GM11168 (cell line): ENCODE results near the gene SENP8.

ENCODE experiments used
- in situ Hi-C: fragments of 300-500 bp; cut with MboI; formaldehyde crosslinking; loops from one replicate; pipeline ENCODE4 v1.12.0; 2022; ENCODE audit warnings: low sequenced_read_pairs; ENCODE audit not compliant: unreplicated experiment

Gene SENP8

DNA sequence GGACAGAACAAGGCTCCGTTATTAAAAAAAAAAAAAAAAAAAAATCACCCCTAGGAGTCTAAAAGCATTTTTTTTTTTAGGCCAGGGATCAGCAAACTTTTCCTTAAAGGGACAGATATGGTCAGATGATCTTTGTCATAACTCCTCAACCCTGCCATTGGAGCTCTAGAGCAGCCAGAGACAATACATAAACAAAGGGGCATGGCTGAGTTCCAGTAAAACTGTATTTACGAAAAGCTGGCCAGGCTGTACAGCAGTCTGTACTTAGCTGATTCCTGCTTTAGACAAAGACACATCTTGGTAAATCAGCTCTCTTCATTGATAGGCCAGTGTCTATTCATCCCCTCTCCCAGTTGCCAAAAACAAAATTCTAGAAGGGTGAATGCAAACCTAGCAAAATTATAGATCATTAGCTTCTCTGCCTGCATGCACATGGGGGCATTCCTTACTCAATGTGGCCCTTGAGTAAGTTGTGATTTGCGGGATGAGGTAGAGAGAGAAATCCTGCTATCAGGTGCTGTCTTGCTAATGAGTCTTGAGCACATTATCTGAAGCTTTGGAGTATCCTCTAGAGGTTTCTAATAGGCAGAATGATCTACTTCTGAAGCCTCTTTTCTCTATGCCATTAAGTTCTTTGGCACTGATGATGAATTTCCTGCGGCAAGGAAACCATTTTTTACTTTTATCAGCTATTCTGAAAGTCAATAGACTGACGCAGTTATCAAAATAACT lies 35.2 kb downstream of the SENP8 start:
- in situ Hi-C loops = loop anchor here (25.0 kb wide), 2 partner anchors 391 to 691 kb away; no protein-coding TSS in a partner anchor

DNA sequence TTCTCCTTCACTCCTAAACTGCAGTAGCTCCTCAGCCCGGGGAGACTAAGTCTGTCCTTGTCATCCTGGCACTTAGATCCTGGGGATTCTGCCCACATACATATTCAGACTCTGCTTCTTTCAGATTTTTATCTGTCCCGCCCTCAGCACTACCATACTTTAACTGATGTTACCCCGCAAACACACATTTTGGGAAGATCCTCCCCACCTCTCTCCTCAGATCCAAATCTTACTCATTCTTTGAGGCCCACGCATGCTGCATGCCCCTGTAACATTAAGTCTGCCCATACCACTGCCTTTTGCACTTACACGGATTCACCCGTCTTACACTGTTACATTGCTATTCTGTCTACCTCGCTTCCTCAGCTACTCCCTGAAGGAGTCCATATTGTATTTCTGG lies 36.1 kb downstream of the SENP8 start:
- in situ Hi-C loops = loop anchor here (25.0 kb wide), 2 partner anchors 392 to 692 kb away; no protein-coding TSS in a partner anchor

DNA sequence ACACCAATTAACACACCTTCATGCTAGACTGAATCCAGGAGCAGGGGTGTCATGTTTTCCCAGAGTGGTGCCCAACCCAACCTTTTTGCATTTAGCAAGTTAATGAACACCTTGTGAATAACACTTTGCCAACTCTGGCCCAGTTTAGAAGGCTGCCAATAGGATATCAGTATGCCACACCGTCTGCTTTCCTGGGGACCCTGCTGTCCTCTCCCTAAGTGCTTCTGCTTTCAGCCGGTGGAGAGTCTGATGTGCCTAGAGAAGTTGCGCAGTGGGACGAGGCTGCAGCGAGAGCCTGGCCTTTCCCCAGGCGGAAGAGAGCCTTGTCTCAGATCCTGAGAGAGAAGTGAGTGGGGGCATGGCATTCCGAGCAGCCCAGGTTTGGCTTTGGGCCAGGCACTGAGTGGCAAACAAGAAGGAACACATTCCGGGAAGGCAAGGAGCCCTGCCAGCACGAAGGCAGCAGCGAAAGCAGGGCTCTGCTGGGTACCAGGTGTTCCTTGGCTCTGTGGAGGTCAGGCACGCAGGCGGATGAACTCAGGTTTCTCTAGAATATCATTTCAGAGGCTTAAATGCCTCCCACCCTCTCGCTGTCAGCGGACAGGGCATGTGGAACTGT lies 36.9 kb downstream of the SENP8 start:
- in situ Hi-C loops = loop anchor here (25.0 kb wide), 2 partner anchors 393 to 693 kb away; no protein-coding TSS in a partner anchor

DNA sequence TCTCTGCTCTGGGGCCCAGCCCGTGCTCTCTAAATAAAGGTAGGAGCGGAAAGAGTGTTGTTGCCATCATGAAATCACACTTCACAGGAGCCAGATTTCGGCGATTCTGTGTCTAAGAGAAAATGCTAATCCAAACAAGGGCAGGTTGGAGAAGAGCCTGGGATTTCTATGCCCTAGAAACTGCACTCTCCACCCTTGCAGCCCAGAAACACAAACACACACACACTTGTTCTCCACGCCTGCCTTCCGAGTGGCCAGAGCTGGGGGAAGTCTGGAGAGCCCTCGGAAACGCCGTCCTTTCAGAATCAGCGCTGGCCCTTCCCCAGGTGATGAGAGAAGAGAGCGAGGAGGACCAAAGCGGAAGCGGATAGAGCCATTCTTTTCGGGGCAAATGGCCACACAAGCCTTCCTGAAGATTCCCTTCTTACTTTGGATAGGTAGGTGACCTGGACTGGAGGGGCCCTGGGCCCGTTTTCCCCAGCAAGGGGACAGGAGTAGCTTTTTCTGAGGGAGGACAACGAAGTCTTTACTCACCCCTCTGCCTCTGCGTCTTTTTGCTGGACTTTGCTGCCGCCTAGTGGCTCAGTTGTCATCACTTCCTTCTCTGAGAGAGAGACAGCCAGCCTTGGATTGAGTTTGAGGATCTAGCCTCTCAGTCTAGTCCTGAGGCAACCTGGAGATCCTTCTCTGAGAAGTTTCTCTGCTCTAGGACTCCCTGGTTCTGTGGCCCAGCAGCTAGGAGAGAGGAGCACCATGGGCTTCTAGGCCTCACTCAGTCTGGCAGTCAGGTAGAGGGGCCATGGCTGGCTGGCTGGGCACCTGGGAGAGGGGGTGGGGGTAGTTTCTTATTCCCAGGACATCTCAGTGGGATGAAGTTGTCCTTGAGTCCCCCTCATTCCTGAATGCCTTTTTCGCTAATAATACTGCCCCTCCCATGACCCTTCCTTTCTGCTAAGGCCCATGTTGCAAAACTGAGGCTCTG lies 37.7 kb downstream of the SENP8 start:
- in situ Hi-C loops = loop anchor here (25.0 kb wide), 2 partner anchors 394 to 694 kb away; no protein-coding TSS in a partner anchor

DNA sequence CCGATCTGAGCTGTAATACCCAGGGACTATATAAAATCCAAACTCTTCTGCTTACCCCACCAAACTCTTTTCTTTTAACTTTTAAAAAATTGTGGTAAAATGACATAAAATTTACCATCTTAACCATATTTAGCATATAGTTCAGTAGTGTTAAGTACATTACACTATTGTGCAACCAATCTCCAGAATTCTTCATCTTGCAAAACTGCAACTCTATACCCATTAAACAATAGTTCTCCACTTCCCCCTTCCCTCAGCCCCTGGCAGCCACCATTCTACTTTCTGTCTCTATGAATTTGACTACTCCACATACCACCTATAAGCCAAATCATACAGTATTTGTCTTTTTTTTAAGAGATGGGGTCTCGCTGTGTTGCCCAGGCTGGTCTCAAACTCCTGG lies 38.7 kb downstream of the SENP8 start:
- in situ Hi-C loops = loop anchor here (25.0 kb wide), 2 partner anchors 395 to 695 kb away; no protein-coding TSS in a partner anchor

DNA sequence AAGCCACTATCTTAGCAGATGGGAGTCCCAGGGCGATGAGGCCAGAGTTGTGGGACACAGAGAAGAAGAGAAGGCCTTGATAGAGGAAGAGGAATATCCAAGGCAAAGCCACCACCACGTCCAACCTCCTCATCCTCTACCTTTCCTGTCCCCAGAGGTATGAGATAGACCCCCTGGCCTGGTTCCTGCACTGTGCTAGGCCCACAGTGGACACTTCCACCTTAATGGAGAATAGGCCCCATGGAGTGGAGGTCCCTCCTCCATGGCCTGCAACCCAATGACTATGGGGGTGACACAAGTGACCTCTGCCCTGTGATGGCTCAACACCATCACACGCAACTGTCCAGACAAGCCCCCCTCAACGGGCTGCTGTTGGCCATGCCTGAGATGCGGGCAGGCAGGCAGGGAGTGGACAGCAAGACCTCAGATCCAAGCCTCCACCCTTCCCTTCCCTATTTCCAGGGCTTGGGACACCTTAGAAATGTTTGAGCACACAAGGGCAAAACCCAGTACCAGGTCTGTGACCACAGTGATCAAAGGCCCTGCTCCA lies 42.6 kb downstream of the SENP8 start:
- in situ Hi-C loops = loop anchor here (25.0 kb wide), 2 partner anchors 398 to 698 kb away; no protein-coding TSS in a partner anchor

DNA sequence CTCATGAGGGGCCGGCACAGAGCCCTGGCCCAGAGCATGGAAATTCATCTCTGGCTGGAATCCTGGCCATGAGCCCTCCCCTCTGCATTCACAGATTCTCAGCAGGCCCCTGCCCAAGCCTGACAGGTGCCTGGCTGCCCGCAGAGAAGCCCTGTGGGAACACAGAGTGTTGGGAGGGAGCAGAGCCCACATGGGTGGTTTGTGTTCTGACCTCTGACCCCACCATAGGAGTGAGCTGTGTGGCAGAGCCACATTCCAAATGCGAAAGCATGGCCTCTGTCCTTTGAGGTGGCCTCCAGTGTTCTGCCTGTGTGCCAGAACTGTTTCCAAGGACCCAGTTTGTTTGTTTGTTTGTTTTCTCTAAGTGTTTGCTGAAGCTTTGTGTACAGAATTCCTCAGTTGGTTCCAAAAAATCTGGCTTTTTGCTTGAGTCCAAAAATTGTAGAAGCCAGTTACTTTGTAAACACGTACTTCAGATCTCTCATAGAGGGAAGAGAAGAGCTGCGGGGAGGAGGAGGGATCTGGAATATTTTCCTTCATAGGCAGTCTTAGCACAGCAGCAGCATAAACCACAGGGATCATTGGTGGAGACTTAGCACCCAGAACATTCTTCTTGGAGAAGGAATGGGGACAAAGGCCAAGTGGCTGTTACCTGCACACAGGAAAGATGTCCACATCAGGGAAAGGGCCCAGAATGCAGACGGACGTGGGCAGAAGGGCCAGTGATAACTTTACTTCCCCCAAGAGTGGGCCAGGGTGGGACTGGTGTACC lies 43.3 kb downstream of the SENP8 start:
- in situ Hi-C loops = loop anchor here (25.0 kb wide), 2 partner anchors 399 to 699 kb away; no protein-coding TSS in a partner anchor

DNA sequence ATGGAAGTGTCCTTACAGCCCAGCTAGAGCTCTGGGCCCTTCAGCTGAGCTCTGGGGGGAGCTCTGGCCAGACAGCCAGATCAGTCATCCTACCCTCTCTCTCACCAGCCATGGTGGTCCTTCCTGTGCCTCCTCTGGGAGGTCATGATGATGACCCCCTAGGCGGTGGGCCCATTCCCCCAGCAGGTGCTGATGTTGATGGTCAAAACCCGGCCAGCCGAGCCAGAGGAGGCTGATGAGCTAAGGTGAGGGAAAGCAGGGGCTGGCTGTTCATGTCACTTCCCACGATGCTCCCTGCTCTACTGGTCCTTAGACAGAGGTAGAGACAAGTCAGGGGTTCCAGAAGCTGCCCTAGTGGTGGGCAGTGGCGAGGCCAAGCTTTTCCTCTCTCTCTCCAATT lies 44.4 kb downstream of the SENP8 start:
- in situ Hi-C loops = loop anchor here (25.0 kb wide), 2 partner anchors 400 to 700 kb away; no protein-coding TSS in a partner anchor

DNA sequence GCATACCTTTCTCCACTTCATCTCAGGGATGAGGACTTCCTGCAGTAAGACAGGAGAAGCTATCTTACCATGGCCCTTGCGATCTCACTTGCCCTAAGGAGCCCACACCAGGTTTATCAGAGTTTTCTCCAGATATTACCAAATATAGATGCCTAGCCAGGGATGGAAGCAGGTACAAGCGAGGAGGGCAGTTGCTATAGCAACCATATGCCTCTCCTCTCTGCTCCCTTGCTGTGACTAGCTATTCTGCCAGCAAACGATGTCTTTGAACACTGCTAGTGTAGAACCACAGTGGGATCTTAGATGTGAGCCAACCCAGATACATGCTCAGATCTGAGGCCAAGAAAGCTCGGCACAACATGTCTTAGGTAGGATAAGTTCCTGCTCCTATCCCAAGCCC lies 45.5 kb downstream of the SENP8 start:
- in situ Hi-C loops = loop anchor here (25.0 kb wide), 2 partner anchors 401 to 701 kb away; no protein-coding TSS in a partner anchor

DNA sequence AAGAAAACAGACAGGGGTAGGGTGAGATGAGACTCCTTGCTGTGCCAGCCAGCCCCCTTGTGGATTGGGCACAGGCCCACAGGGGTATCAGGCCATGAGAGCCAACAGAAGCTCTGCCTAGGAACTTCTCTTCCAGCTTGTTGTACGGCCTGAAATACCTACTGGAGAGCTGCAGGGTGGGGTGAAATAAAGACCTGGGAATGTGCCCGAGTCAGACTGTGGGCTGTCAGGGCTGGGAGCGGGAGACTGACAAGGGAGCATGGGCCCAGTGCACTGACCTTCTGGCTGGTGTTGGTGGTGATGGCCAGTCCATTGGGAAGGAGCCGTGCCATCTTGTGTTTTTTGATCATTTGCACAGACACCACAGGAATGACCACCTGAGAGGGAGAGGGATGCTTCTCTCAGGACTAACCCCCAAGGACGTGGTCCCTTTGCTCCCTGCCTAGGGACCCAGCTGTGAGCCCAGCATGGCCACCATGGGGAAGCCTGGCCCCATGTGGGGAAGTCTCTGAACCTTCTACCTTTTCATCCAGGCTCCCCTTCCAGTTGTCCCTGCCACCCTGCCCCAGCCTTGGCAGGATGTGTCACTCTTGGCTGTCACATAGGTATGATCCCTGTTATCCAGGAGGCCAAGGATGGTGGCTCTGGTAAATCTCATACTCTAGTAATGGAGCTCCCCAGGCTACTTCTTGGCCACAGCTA lies 48.7 kb downstream of the SENP8 start:
- in situ Hi-C loops = loop anchor here (25.0 kb wide), 2 partner anchors 405 to 705 kb away; no protein-coding TSS in a partner anchor

DNA sequence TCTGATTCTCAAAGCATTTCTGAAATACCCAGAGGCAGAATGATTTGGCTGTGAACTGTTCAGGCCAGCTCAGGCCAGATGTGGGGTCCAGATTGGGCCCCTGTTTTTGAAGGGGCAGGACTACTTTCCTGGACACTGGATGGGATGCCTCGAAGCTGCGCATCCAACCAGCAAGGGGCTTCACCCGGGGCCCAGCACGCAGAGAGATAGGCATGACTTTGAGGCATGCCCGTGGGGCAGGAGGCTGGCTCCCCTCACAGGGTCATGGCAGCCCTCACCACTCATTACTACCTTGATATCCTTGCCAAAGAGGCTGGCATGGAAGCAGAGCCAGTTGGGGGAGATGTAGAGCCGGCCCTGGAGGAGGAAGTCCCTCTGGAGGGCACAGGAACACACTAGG lies 49.2 kb downstream of the SENP8 start:
- in situ Hi-C loops = loop anchor here (25.0 kb wide), 2 partner anchors 405 to 705 kb away; no protein-coding TSS in a partner anchor

DNA sequence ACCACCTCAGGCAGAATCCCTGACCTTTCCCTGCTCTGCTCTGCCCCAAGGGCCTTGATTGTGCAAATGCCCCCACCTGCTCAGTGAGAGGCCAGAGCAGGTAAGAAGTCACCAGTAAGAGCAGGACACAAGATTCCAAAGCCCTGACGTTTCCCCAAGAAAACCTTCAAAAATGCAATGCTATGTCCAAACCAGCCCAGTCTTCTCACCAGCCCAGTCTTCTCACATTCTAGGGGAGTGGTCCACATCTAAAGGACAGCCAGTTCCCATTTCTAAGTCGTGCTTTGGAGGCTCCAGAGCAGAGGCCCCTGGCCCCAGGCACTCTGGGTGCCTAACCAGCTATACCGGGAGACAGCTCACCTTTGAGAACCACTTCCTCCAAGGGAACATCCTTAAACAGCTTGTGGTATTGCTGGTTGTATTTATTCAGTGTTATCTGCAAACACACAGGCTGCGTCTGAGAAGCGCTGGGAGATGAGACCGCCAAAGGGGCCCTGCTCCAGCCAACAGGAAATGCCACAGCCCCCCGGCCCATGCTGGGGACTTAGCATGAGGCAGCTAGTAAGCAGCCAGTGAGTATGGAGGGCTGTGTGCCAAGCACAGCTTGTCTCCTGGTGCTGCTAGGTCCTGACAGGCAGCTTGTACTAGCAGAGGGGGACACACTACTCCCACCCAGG lies 50.1 kb downstream of the SENP8 start:
- in situ Hi-C loops = loop anchor here (25.0 kb wide), 2 partner anchors 406 to 706 kb away; no protein-coding TSS in a partner anchor

DNA sequence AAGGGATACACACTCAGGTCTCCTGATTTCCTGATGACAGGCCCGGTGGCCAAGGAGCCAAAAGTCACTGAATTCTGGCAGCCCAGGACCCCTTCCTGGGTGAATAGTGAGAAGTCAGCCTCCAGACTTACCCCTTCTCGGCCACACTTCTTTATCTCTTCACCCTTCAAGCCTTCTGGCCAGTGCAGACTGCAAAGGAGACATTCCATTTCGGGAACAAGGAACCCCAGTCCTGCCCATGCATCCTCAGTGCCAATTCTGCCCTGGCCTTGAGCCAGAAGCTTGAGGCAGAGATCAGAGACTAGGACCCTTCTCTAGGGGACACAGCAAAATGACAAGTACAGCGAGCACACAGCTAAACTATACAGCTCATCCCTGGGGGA lies 50.6 kb downstream of the SENP8 start:
- in situ Hi-C loops = loop anchor here (25.0 kb wide), 2 partner anchors 406 to 706 kb away; no protein-coding TSS in a partner anchor

DNA sequence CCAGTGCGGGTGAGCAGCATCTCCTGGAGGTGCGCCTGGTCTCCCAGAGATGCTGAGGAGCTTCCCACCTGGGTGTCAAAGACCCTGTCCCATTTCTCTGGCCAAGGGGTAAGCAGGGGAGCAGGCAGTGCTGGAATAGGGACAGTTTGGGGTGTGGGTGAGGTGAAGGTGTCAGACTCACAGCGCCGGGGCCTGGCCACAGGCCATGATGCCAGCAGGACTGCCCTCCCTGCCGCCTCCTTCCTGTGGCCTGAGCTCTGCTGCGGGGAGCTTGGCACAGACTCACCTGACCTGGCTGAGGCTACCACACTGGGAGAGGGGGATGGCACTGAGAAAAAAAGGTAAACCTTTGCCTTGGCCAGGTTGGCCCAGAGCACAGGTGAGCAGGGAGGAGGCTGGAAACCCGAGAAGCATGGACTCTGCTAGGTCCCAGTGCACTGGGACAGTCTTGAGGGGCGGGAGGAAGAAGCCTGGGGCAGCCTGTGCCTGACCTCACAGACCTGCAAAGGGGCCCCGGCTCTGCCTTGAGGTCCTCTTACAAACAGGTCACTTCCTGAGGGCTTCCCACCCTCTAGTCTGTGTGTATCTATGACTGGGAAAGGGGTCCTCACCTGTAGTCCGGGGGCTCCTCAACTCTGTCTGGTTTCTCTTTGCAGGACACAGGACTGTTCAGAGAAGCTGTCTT lies 51.2 kb downstream of the SENP8 start:
- in situ Hi-C loops = loop anchor here (25.0 kb wide), 2 partner anchors 407 to 707 kb away; no protein-coding TSS in a partner anchor

DNA sequence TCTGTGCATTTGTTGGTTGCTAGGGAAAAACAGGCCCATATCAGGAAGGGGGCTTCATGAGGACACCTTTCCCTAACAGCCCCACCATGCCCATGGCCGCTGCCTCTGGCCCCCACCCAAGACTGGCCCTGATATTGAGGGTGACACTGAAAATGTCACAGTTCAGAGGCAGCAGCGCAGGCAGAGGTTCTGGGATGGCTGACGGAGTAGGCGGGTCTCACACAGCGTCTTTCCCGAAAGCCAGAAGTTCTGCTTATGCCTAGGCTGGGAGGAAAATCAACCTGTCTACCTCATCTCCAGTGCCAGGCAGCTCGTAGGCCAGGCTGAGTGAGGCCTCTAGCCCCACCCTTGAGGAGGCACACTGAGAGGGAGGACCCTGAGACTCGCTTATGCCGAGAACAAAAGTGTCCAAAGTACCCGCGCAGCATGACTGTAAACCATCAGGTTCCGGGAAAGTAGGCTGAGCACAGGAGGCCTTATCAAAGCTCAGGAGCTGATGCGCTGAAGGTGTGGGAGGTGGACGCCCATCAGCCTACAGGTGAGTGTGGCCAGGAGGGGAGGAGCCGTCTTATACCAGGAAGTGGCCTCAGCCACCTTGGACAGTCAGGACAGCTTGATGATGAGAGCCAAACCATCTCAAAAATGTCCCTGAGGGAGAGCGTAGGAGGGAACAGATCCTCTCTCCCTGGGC lies 51.9 kb downstream of the SENP8 start:
- in situ Hi-C loops = loop anchor here (25.0 kb wide), 2 partner anchors 408 to 708 kb away; no protein-coding TSS in a partner anchor

DNA sequence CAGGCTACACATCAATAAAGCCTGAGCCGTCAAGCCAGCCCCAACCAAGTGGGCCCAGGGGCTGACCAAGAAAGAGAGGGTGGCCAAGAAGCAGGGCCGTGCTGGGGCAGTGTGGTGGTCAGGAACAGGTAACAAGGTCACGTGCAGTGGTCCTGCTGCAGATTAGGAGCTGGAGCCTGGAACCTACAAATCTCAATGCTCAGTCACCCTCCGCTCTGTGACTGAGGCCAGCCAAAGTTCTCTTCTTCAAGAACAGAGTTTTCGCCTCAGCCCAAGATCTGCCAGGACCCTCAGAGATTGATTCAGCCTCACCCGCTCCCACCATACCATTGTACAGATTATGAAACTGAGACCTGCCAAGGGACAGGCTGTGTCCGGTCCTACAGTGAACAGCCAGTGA lies 52.5 kb downstream of the SENP8 start:
- in situ Hi-C loops = loop anchor here (25.0 kb wide), 2 partner anchors 408 to 708 kb away; no protein-coding TSS in a partner anchor
